Measurements from ENCODE around the gene C1QB.
"Not testable (repeated sequence)": the region's sequence is repeated elsewhere in the genome, so short reads cannot be mapped to it uniquely, and the experiment has no call there.

The C1QB gene

GRCh38 chr1:22666412-22666811 lies 13.4 kb downstream of the C1QB start:
- DNase-seq = no peak

- not testable (repeated sequence) for DNase-seq
Observed at GRCh38 chr1:22668840-22669239, 15.8 kb downstream of the C1QB start.

- DNase-seq = no peak
Observed at GRCh38 chr1:22670352-22670975, 17.4 kb downstream of the C1QB start.

GRCh38 chr1:22671999-22672398 lies 19.0 kb downstream of the C1QB start:
- DNase-seq = no peak

- no peak for DNase-seq
Observed at GRCh38 chr1:22673486-22674409, 20.7 kb downstream of the C1QB start.

- no peak for DNase-seq
Observed at GRCh38 chr1:22674410-22674749, 21.3 kb downstream of the C1QB start.

- DNase-seq = not testable (repeated sequence)
Observed at GRCh38 chr1:22676151-22676550, 23.1 kb downstream of the C1QB start.

- no peak for DNase-seq
Observed at GRCh38 chr1:22676916-22677583, 24.0 kb downstream of the C1QB start.

- no peak for DNase-seq
Observed at GRCh38 chr1:22677931-22678896, 25.2 kb downstream of the C1QB start.

- no peak for DNase-seq
Observed at GRCh38 chr1:22680726-22681125, 27.7 kb downstream of the C1QB start.

GRCh38 chr1:22681556-22682276 lies 28.7 kb downstream of the C1QB start:
- no peak for DNase-seq

GRCh38 chr1:22683547-22683946 lies 30.5 kb downstream of the C1QB start:
- no peak for DNase-seq

- DNase-seq = no peak
Observed at GRCh38 chr1:22685591-22686059, 32.6 kb downstream of the C1QB start.

GRCh38 chr1:22687191-22687590 lies 34.2 kb downstream of the C1QB start:
- no peak for DNase-seq

- DNase-seq = no peak
Observed at GRCh38 chr1:22688466-22688865, 35.4 kb downstream of the C1QB start.

- no peak for DNase-seq
Observed at GRCh38 chr1:22689505-22689904, 36.5 kb downstream of the C1QB start.

GRCh38 chr1:22691031-22691753 lies 38.2 kb downstream of the C1QB start:
- DNase-seq = no peak

- no peak for DNase-seq
Observed at GRCh38 chr1:22694172-22694571, 41.1 kb downstream of the C1QB start.

GRCh38 chr1:22696610-22697009 lies 43.6 kb downstream of the C1QB start:
- no peak for DNase-seq

- no peak for DNase-seq
Observed at GRCh38 chr1:22697980-22698379, 44.9 kb downstream of the C1QB start.
